RWPE2 (cell line): Measurements from ENCODE around the gene TRIM28.
A peak's percentile ranks its signal among the peaks of the same experiment; 100 is the strongest.

Experiments used
- ATAC-seq: fragments of 200-7000 bp; cut with Tn5 transposase; 3 replicates; pipeline ENCODE4 v1.9.1; 2021; ENCODE audit warnings: low read depth
- DNase-seq: peaks from one replicate; pipeline ENCODE4 v3.0.0-alpha.2; 2020; ENCODE audit warnings: low spot score
- H3K27ac ChIP-seq: fragments of 450-650 bp; 2 replicates; pipeline ENCODE4 v1.5.1; 2017; ENCODE audit warnings: mild to moderate bottlenecking; ENCODE audit not compliant: poor library complexity, severe bottlenecking
- H3K27me3 ChIP-seq: fragments of 250-450 bp; sonication (Bioruptor Pico); 2 replicates; pipeline ENCODE4 v1.5.1; 2021; ENCODE audit warnings: mild to moderate bottlenecking, moderate library complexity; ENCODE audit not compliant: insufficient read depth, poor library complexity, severe bottlenecking
- H3K36me3 ChIP-seq: fragments of 250-450 bp; sonication (Bioruptor Pico); 2 replicates; pipeline ENCODE4 v1.5.1; 2020; ENCODE audit warnings: low read depth, mild to moderate bottlenecking, moderate library complexity
- H3K4me1 ChIP-seq: fragments of 250-450 bp; sonication (Bioruptor Pico); 2 replicates; pipeline ENCODE4 v1.5.1; 2021; ENCODE audit warnings: mild to moderate bottlenecking, moderate library complexity; ENCODE audit not compliant: insufficient read depth, poor library complexity, severe bottlenecking
- H3K4me3 ChIP-seq: fragments of 250-450 bp; sonication (Bioruptor Pico); 2 replicates; pipeline ENCODE4 v1.5.1; 2021; ENCODE audit warnings: mild to moderate bottlenecking, moderate library complexity; ENCODE audit not compliant: severe bottlenecking
- H3K9me3 ChIP-seq: fragments of 250-450 bp; sonication (Bioruptor Pico); 2 replicates; pipeline ENCODE4 v1.5.1; 2021; ENCODE audit warnings: mild to moderate bottlenecking, moderate library complexity; ENCODE audit not compliant: severe bottlenecking
- CTCF ChIP-seq: fragments of 450-650 bp; IDR thresholded peaks from one replicate; pipeline ENCODE4 v1.5.1; 2017; ENCODE audit warnings: mild to moderate bottlenecking, moderate library complexity; ENCODE audit not compliant: poor library complexity, severe bottlenecking

Gene TRIM28

GRCh38 chr19:58560921-58561320 lies 17.1 kb downstream of the TRIM28 start:
- H3K9me3 ChIP-seq = no peaks in the 10 kb centered on the region
- no peak overlapping the region for H3K4me3 ChIP-seq
- TF ChIP-seq CTCF = no peak
- H3K27me3 ChIP-seq = no peaks in the 10 kb centered on the region
- peaks cover 10% of the 10 kb centered on the region for H3K36me3 ChIP-seq
- no peak overlapping the region for H3K27ac ChIP-seq
- H3K4me1 ChIP-seq = no peaks in the 10 kb centered on the region
- no peak for ATAC-seq
- DNase-seq = no peak

GRCh38 chr19:58561373-58562121 lies 17.7 kb downstream of the TRIM28 start:
- Histone ChIP-seq H3K27me3 (no peaks in the 10 kb centered on the region), H3K9me3 (no peaks in the 10 kb centered on the region), H3K4me1 (no peaks in the 10 kb centered on the region), H3K36me3 (peaks cover 4% of the 10 kb centered on the region), H3K4me3 (peak overlapping the region; percentile 29), H3K27ac (no peak overlapping the region)
- no peak for DNase-seq
- TF ChIP-seq CTCF = no peak
- ATAC-seq = peak; percentile 2; the same call in 2 of the 3 replicates

GRCh38 chr19:58562122-58563033 lies 18.5 kb downstream of the TRIM28 start:
- Histone ChIP-seq H3K4me1 (no peaks in the 10 kb centered on the region), H3K27me3 (no peaks in the 10 kb centered on the region), H3K9me3 (no peaks in the 10 kb centered on the region), H3K27ac (no peak overlapping the region), H3K36me3 (no peaks in the 10 kb centered on the region), H3K4me3 (peak overlapping the region; percentile 29)
- DNase-seq = no peak
- no peak for TF ChIP-seq CTCF
- ATAC-seq = peak; percentile 40

- H3K4me1 ChIP-seq = no peaks in the 10 kb centered on the region
- no peak for ATAC-seq
- no peaks in the 10 kb centered on the region for H3K27me3 ChIP-seq
- DNase-seq = peak; percentile 54
- H3K27ac ChIP-seq = no peak overlapping the region
- H3K36me3 ChIP-seq = no peaks in the 10 kb centered on the region
- H3K4me3 ChIP-seq = peak overlapping the region; percentile 29
- no peaks in the 10 kb centered on the region for H3K9me3 ChIP-seq
- no peak for TF ChIP-seq CTCF
Observed at GRCh38 chr19:58563034-58563573, 19.2 kb downstream of the TRIM28 start.
